ENCODE results near the gene FNDC3A.

The FNDC3A gene

GRCh38 chr13:48955536-48955935 is 20.2 kb upstream of the FNDC3A start:
- no peaks in the 10 kb centered on the region for H3K4me1 ChIP-seq (ENCODE audit: control insufficient read depth, insufficient read depth, low read depth, low read length)
- 76% methylated on average over 2 of the region's 2 CpGs for WGBS
- no peak overlapping the region for H2BK5ac ChIP-seq (ENCODE audit: low read depth, low read length, poor library complexity, severe bottlenecking)
- H3K27ac ChIP-seq (ENCODE audit: low read length, poor library complexity, severe bottlenecking): no peak overlapping the region
- no peak overlapping the region for H2AK5ac ChIP-seq (ENCODE audit: low read length, severe bottlenecking)
- no peak overlapping the region for H2BK15ac ChIP-seq (ENCODE audit: low read depth, poor library complexity, severe bottlenecking)
- no peak for DNase-seq
- no peak overlapping the region for H4K8ac ChIP-seq (ENCODE audit: low read length)
- no peak overlapping the region for H3K18ac ChIP-seq (ENCODE audit: low read depth in 1 of 2, low read length in 2 of 2)
- no peak overlapping the region for H3K23ac ChIP-seq (ENCODE audit: low read length in 2 of 2)
- H3K4me2 ChIP-seq (ENCODE audit: low read length, poor library complexity, severe bottlenecking): no peak overlapping the region
- no peaks in the 10 kb centered on the region for H3K36me3 ChIP-seq (ENCODE audit: control insufficient read depth in 1 of 2, insufficient read depth in 2 of 2, low read depth in 1 of 2, low read length in 2 of 2)
- no peak overlapping the region for H3K4ac ChIP-seq (ENCODE audit: low read depth in 1 of 2, low read length in 2 of 2)
- H2BK120ac ChIP-seq (ENCODE audit: low read depth, low read length): no peak overlapping the region
- H3K79me1 ChIP-seq (replicated peaks; ENCODE audit: low read length, poor library complexity, severe bottlenecking): no peaks in the 10 kb centered on the region
- H3K9me3 ChIP-seq (ENCODE audit: control insufficient read depth, low read length): no peaks in the 10 kb centered on the region
- H3K27me3 ChIP-seq (ENCODE audit: control insufficient read depth in 1 of 2, insufficient read depth in 1 of 2, low read length in 2 of 2): no peaks in the 10 kb centered on the region
- H3K14ac ChIP-seq (ENCODE audit: low read length in 2 of 2): no peak overlapping the region
- no peak overlapping the region for H4K91ac ChIP-seq (ENCODE audit: low read length)
- H3K9ac ChIP-seq (ENCODE audit: low read length): no peak overlapping the region
- H3K4me3 ChIP-seq (ENCODE audit: insufficient read depth in 1 of 2, low read depth in 1 of 2, low read length in 2 of 2): no peak overlapping the region
- no peak overlapping the region for H2AFZ ChIP-seq (ENCODE audit: low read depth, low read length)
- no peak overlapping the region for H2BK12ac ChIP-seq (ENCODE audit: low read length in 2 of 2)

- no peak overlapping the region for H2BK120ac ChIP-seq (ENCODE audit: low read depth, low read length)
- H2AK5ac ChIP-seq (ENCODE audit: low read length, severe bottlenecking): no peak overlapping the region
- no peak overlapping the region for H2AFZ ChIP-seq (ENCODE audit: low read depth, low read length)
- H3K14ac ChIP-seq (ENCODE audit: low read length in 2 of 2): no peak overlapping the region
- H4K8ac ChIP-seq (ENCODE audit: low read length): no peak overlapping the region
- no peak overlapping the region for H3K4ac ChIP-seq (ENCODE audit: low read depth in 1 of 2, low read length in 2 of 2)
- no peak overlapping the region for H2BK5ac ChIP-seq (ENCODE audit: low read depth, low read length, poor library complexity, severe bottlenecking)
- no peaks in the 10 kb centered on the region for H3K79me1 ChIP-seq (replicated peaks; ENCODE audit: low read length, poor library complexity, severe bottlenecking)
- H3K4me2 ChIP-seq (ENCODE audit: low read length, poor library complexity, severe bottlenecking): no peak overlapping the region
- H3K4me1 ChIP-seq (ENCODE audit: control insufficient read depth, insufficient read depth, low read depth, low read length): no peaks in the 10 kb centered on the region
- H3K4me3 ChIP-seq (ENCODE audit: insufficient read depth in 1 of 2, low read depth in 1 of 2, low read length in 2 of 2): no peak overlapping the region
- H3K27me3 ChIP-seq (ENCODE audit: control insufficient read depth in 1 of 2, insufficient read depth in 1 of 2, low read length in 2 of 2): no peaks in the 10 kb centered on the region
- no peak overlapping the region for H4K91ac ChIP-seq (ENCODE audit: low read length)
- DNase-seq: no peak
- H3K9me3 ChIP-seq (ENCODE audit: control insufficient read depth, low read length): no peaks in the 10 kb centered on the region
- H3K9ac ChIP-seq (ENCODE audit: low read length): no peak overlapping the region
- H3K18ac ChIP-seq (ENCODE audit: low read depth in 1 of 2, low read length in 2 of 2): no peak overlapping the region
- no peaks in the 10 kb centered on the region for H3K36me3 ChIP-seq (ENCODE audit: control insufficient read depth in 1 of 2, insufficient read depth in 2 of 2, low read depth in 1 of 2, low read length in 2 of 2)
- H3K27ac ChIP-seq (ENCODE audit: low read length, poor library complexity, severe bottlenecking): no peak overlapping the region
- no peak overlapping the region for H3K23ac ChIP-seq (ENCODE audit: low read length in 2 of 2)
- no peak overlapping the region for H2BK12ac ChIP-seq (ENCODE audit: low read length in 2 of 2)
- 83% methylated on average over 1 of the region's 2 CpGs for WGBS
- no peak overlapping the region for H2BK15ac ChIP-seq (ENCODE audit: low read depth, poor library complexity, severe bottlenecking)
These were observed 14.3 kb upstream of the FNDC3A start for GRCh38 chr13:48961379-48961778.

GRCh38 chr13:48962281-48962680 is 13.4 kb upstream of the FNDC3A start:
- H3K18ac ChIP-seq (ENCODE audit: low read depth in 1 of 2, low read length in 2 of 2): no peak overlapping the region
- no peak overlapping the region for H2AFZ ChIP-seq (ENCODE audit: low read depth, low read length)
- 100% methylated on average over 1 of the region's 4 CpGs for WGBS

DNA sequence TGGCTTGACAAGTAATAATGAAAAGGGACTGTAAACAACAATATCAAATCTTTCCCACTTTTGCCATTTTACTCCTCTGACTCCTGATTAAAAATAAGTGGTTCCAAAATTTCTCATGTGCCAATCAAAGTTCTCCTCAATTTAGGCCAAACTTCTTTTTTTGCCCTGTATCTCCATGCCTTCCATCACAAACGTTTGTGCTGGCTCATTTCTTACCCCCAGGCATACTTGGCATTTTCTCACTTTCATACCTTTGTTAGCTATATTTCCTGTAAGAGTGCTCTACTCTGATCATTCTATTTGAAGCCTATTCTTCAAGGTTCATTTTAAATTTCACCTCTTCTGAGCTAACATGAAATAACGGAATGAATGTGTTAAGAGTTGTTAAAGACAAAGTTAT is 10.0 kb upstream of the FNDC3A start:
- no peaks in the 10 kb centered on the region for H3K36me3 ChIP-seq (ENCODE audit: control insufficient read depth in 1 of 2, insufficient read depth in 2 of 2, low read depth in 1 of 2, low read length in 2 of 2)
- H3K4ac ChIP-seq (ENCODE audit: low read depth in 1 of 2, low read length in 2 of 2): no peak overlapping the region
- no peaks in the 10 kb centered on the region for H3K79me1 ChIP-seq (replicated peaks; ENCODE audit: low read length, poor library complexity, severe bottlenecking)
- H2BK120ac ChIP-seq (ENCODE audit: low read depth, low read length): no peak overlapping the region
- no peak for DNase-seq
- no peak overlapping the region for H4K8ac ChIP-seq (ENCODE audit: low read length)
- H2BK5ac ChIP-seq (ENCODE audit: low read depth, low read length, poor library complexity, severe bottlenecking): no peak overlapping the region
- peaks cover 10% of the 10 kb centered on the region for H3K9me3 ChIP-seq (ENCODE audit: control insufficient read depth, low read length)
- H3K27me3 ChIP-seq (ENCODE audit: control insufficient read depth in 1 of 2, insufficient read depth in 1 of 2, low read length in 2 of 2): no peaks in the 10 kb centered on the region
- H2BK12ac ChIP-seq (ENCODE audit: low read length in 2 of 2): no peak overlapping the region
- H3K9ac ChIP-seq (ENCODE audit: low read length): no peak overlapping the region
- H3K14ac ChIP-seq (ENCODE audit: low read length in 2 of 2): no peak overlapping the region
- 84% methylated on average over 2 of the region's 2 CpGs for WGBS
- no peak overlapping the region for H3K4me2 ChIP-seq (ENCODE audit: low read length, poor library complexity, severe bottlenecking)
- H4K91ac ChIP-seq (ENCODE audit: low read length): no peak overlapping the region
- H2AFZ ChIP-seq (ENCODE audit: low read depth, low read length): no peak overlapping the region
- H3K27ac ChIP-seq (ENCODE audit: low read length, poor library complexity, severe bottlenecking): no peak overlapping the region
- no peak overlapping the region for H3K4me3 ChIP-seq (ENCODE audit: insufficient read depth in 1 of 2, low read depth in 1 of 2, low read length in 2 of 2)
- H3K18ac ChIP-seq (ENCODE audit: low read depth in 1 of 2, low read length in 2 of 2): no peak overlapping the region
- no peaks in the 10 kb centered on the region for H3K4me1 ChIP-seq (ENCODE audit: control insufficient read depth, insufficient read depth, low read depth, low read length)
- H3K23ac ChIP-seq (ENCODE audit: low read length in 2 of 2): no peak overlapping the region
- no peak overlapping the region for H2BK15ac ChIP-seq (ENCODE audit: low read depth, poor library complexity, severe bottlenecking)
- H2AK5ac ChIP-seq (ENCODE audit: low read length, severe bottlenecking): no peak overlapping the region

More at GRCh38 chr13:48962281-48962680, 13.4 kb upstream of the FNDC3A start:
- no peaks in the 10 kb centered on the region for H3K4me1 ChIP-seq (ENCODE audit: control insufficient read depth, insufficient read depth, low read depth, low read length)
- H3K9ac ChIP-seq (ENCODE audit: low read length): no peak overlapping the region
- H2BK15ac ChIP-seq (ENCODE audit: low read depth, poor library complexity, severe bottlenecking): no peak overlapping the region
- H3K27me3 ChIP-seq (ENCODE audit: control insufficient read depth in 1 of 2, insufficient read depth in 1 of 2, low read length in 2 of 2): no peaks in the 10 kb centered on the region
- no peaks in the 10 kb centered on the region for H3K36me3 ChIP-seq (ENCODE audit: control insufficient read depth in 1 of 2, insufficient read depth in 2 of 2, low read depth in 1 of 2, low read length in 2 of 2)
- no peaks in the 10 kb centered on the region for H3K9me3 ChIP-seq (ENCODE audit: control insufficient read depth, low read length)
- no peak overlapping the region for H3K4me2 ChIP-seq (ENCODE audit: low read length, poor library complexity, severe bottlenecking)
- no peak overlapping the region for H3K27ac ChIP-seq (ENCODE audit: low read length, poor library complexity, severe bottlenecking)
- H3K4me3 ChIP-seq (ENCODE audit: insufficient read depth in 1 of 2, low read depth in 1 of 2, low read length in 2 of 2): no peak overlapping the region
- H2BK120ac ChIP-seq (ENCODE audit: low read depth, low read length): no peak overlapping the region
- no peak overlapping the region for H3K14ac ChIP-seq (ENCODE audit: low read length in 2 of 2)
- H4K91ac ChIP-seq (ENCODE audit: low read length): no peak overlapping the region
- H3K79me1 ChIP-seq (replicated peaks; ENCODE audit: low read length, poor library complexity, severe bottlenecking): no peaks in the 10 kb centered on the region
- no peak overlapping the region for H3K4ac ChIP-seq (ENCODE audit: low read depth in 1 of 2, low read length in 2 of 2)
- H2BK5ac ChIP-seq (ENCODE audit: low read depth, low read length, poor library complexity, severe bottlenecking): no peak overlapping the region
- no peak overlapping the region for H2AK5ac ChIP-seq (ENCODE audit: low read length, severe bottlenecking)
- H4K8ac ChIP-seq (ENCODE audit: low read length): no peak overlapping the region
- no peak for DNase-seq
- H3K23ac ChIP-seq (ENCODE audit: low read length in 2 of 2): no peak overlapping the region
- no peak overlapping the region for H2BK12ac ChIP-seq (ENCODE audit: low read length in 2 of 2)

Measured in mesenchymal stem cell (in vitro differentiated cells and primary cell).